HepG2 (cell line): Measurements from ENCODE around the gene KIRREL2. TPM values are rescaled to one million over a fixed set of nuclear protein-coding genes. Genes with fewer than 3 reads are reported as not detected.

Experiments used
- ATAC-seq: fragments of 200-7000 bp; cut with Tn5 transposase; 3 replicates; pipeline ENCODE4 v1.9.1; 2020; ENCODE audit warnings: mild to moderate bottlenecking, moderate library complexity
- BruUV-seq: library from RNA; stranded (reverse); fragments of 400-500 nt; replicated peaks from 2 replicates; lab custom pipeline; 2021; lab: Mats Ljungman, UMichigan
- CTCF ChIA-PET: fragments of 300-600 bp; formaldehyde crosslinking; extraction: SDS; loops from one replicate; lab custom pipeline; 2021; ENCODE audit warnings: low total read pairs, inconsistent platforms, low intra/inter-chr PET ratio; lab: Yijun Ruan, JAX
- POLR2A ChIA-PET: fragments of 350-600 bp; sonication (Branson Sonifier 250); formaldehyde crosslinking; loops from one replicate; lab custom pipeline; 2020; ENCODE audit warnings: antibody characterized with exemption, inconsistent platforms; lab: Yijun Ruan, JAX
- DNase-seq: peaks from one replicate; pipeline ENCODE4 v3.0.0-alpha.2; 2015; ENCODE audit warnings: low spot score
- FAIRE-seq: peaks from 3 replicates; lab custom pipeline; 2011; peaks lifted over from hg19 to GRCh38; lab: Jason Lieb, UNC
- H2AFZ ChIP-seq: one replicate; pipeline ENCODE4 v1.6.1; 2011; ENCODE audit warnings: low read length, inconsistent platforms
- H3K27ac ChIP-seq: fragments of 300-600 bp; 3 replicates; pipeline ENCODE4 v1.8.0; 2011; ENCODE audit warnings: mixed run types, mild to moderate bottlenecking, mixed read lengths, low read length, inconsistent platforms; ENCODE audit not compliant: insufficient read depth; ENCODE audit errors: extremely low read length
- H3K27me3 ChIP-seq, 2 experiments: fragments of 200-600 bp in 1 of 2; 2 replicates in 1 of 2; 3 replicates in 1 of 2; pipeline versions ENCODE4 v1.6.0 to v1.8.0; 2011; ENCODE audit warnings: low read length in 2 of 2, mild to moderate bottlenecking in 2 of 2, moderate library complexity in 2 of 2, inconsistent platforms in 1 of 2; ENCODE audit not compliant: insufficient read depth in 2 of 2, control insufficient read depth in 1 of 2
- H3K36me3 ChIP-seq, 2 experiments: fragments of 200-600 bp in 1 of 2; replicated peaks in 1 of 2; 2 replicates in 1 of 2; 3 replicates in 1 of 2; pipeline versions ENCODE4 v1.5.1 to v1.8.0; 2011; ENCODE audit warnings: low read length in 2 of 2, inconsistent platforms in 1 of 2; ENCODE audit not compliant: insufficient read depth in 2 of 2, control insufficient read depth in 1 of 2
- H3K4me1 ChIP-seq: 2 replicates; pipeline ENCODE4 v1.5.1; 2012; ENCODE audit warnings: low read length, inconsistent platforms; ENCODE audit not compliant: insufficient read depth
- H3K4me2 ChIP-seq: 2 replicates; pipeline ENCODE4 v1.6.0; 2011; ENCODE audit warnings: low read depth, low read length, inconsistent platforms
- H3K4me3 ChIP-seq, 3 experiments: fragments of 200-600 bp in 1 of 3; sonication (generic), shearing (Covaris generic) in 1 of 3; replicated peaks in 1 of 3; 2 replicates each; pipeline ENCODE4 v1.5.1; 2011 to 2016; ENCODE audit warnings: low read length in 3 of 3, inconsistent platforms in 2 of 3, low read depth in 2 of 3, mild to moderate bottlenecking in 2 of 3, control low read depth in 1 of 3, mixed read lengths in 1 of 3; ENCODE audit not compliant: insufficient read depth in 1 of 3
- H3K79me2 ChIP-seq: one replicate; pipeline ENCODE4 v1.6.1; 2011; ENCODE audit warnings: low read length, inconsistent platforms; ENCODE audit not compliant: insufficient read depth
- H3K9ac ChIP-seq: 2 replicates; pipeline ENCODE4 v1.6.0; 2011; ENCODE audit warnings: mild to moderate bottlenecking, low read depth, low read length, inconsistent platforms; ENCODE audit not compliant: insufficient read depth
- H3K9me3 ChIP-seq: 2 replicates; pipeline ENCODE4 v1.5.1; 2012; ENCODE audit warnings: mild to moderate bottlenecking, low read length
- H4K20me1 ChIP-seq: 2 replicates; pipeline ENCODE4 v1.6.0; 2011; ENCODE audit warnings: inconsistent platforms, mild to moderate bottlenecking, low read length, moderate library complexity; ENCODE audit not compliant: insufficient read depth
- AGO1 ChIP-seq: fragments of 200-400 bp; formaldehyde crosslinking; IDR thresholded peaks from 2 replicates; pipeline ENCODE4 v1.6.1; 2017; ENCODE audit warnings: mild to moderate bottlenecking, low read depth, low read length, moderate library complexity; ENCODE audit not compliant: poor library complexity, severe bottlenecking
- BATF2 ChIP-seq: sonication (generic); formaldehyde crosslinking; IDR thresholded peaks from 2 replicates; pipeline ENCODE4 v1.8.0; 2022; ENCODE audit warnings: mild to moderate bottlenecking, missing genetic modification reagents, moderate library complexity
- EED ChIP-seq: sonication (generic); formaldehyde crosslinking; IDR thresholded peaks from 2 replicates; pipeline ENCODE4 v1.5.0; 2020; ENCODE audit warnings: mild to moderate bottlenecking, missing genetic modification reagents
- HNRNPL ChIP-seq: fragments of 200-400 bp; formaldehyde crosslinking; IDR thresholded peaks from 2 replicates; pipeline ENCODE4 v1.6.1; 2017; ENCODE audit warnings: mild to moderate bottlenecking, low read depth, low read length
- ISX ChIP-seq: sonication (generic); formaldehyde crosslinking; conservative IDR thresholded peaks from 2 replicates; pipeline ENCODE4 v1.5.0; 2020; ENCODE audit warnings: missing genetic modification reagents
- NFKBIZ ChIP-seq: IDR thresholded peaks from 2 replicates; pipeline ENCODE4 v1.6.1; 2018; ENCODE audit warnings: missing genetic modification reagents, missing compliant biosample characterization
- RFX3 ChIP-seq: IDR thresholded peaks from 2 replicates; pipeline ENCODE4 v1.6.1; 2016; ENCODE audit warnings: missing biosample characterization, missing genetic modification reagents
- ZNF510 ChIP-seq: sonication (generic); formaldehyde crosslinking; IDR thresholded peaks from 2 replicates; pipeline ENCODE4 v1.4.0; 2020; ENCODE audit warnings: low read depth, mild to moderate bottlenecking, missing genetic modification reagents
- ZNF597 ChIP-seq: sonication (generic); formaldehyde crosslinking; IDR thresholded peaks from 2 replicates; pipeline ENCODE4 v1.5.0; 2020; ENCODE audit warnings: missing genetic modification reagents
- ZNF605 ChIP-seq: sonication (generic); formaldehyde crosslinking; IDR thresholded peaks from 2 replicates; pipeline ENCODE4 v1.8.0; 2022; ENCODE audit warnings: mild to moderate bottlenecking, missing genetic modification reagents
- ZSCAN25 ChIP-seq: sonication (generic); formaldehyde crosslinking; IDR thresholded peaks from 2 replicates; pipeline ENCODE4 v1.8.0; 2022; ENCODE audit warnings: mild to moderate bottlenecking, missing genetic modification reagents
- WGBS: methylation state at CpG from one replicate; pipeline ENCODE4 v1.1.6; 2017; ENCODE audit warnings: low lambda C conversion rate; 5-methylcytosine and 5-hydroxymethylcytosine counted together
- in situ Hi-C: cut with HindIII; loops from 2 replicates; pipeline ENCODE4 v1.10.0; 2017; ENCODE audit warnings: low pct_unique_long_range_greater_than_20kb; ENCODE audit not compliant: extremely low pct_ligation_motif_present
- intact Hi-C: fragments of 100-400 bp; cut with micrococcal nuclease; formaldehyde crosslinking; loops from one replicate; pipeline ENCODE4 v1.10.0; 2022; ENCODE audit not compliant: unreplicated experiment
- polyA plus RNA-seq, 8 experiments: library from polyadenylated mRNA; depleted of rRNA in 3 of 8; stranded (reverse) in 7 of 8; unstranded in 1 of 8; fragments of >200 nt; fragmentation: Illumina TruSeq in 4 of 8; extraction: Trizol in 4 of 8; gene quantifications; 2 replicates each; pipeline versions ENCODE4 v1.2.1 to v1.2.3, GENCODE V29; 2011 to 2016; ENCODE audit warnings: low read depth in 4 of 8, missing spikeins in 1 of 8, mixed read lengths in 1 of 8; ENCODE audit not compliant: insufficient read depth in 1 of 8
- total RNA-seq, 5 experiments: library from RNA; depleted of rRNA; stranded (reverse); fragments of >200 nt; fragmentation: Illumina TruSeq; extraction: Trizol; gene quantifications; 2 replicates each; pipeline ENCODE4 v1.2.3, GENCODE V29; 2016; ENCODE audit warnings: low read depth in 1 of 5
- TF ChIP-seq, protein P1 (sequence below): sonication (generic); formaldehyde crosslinking; IDR thresholded peaks from 2 replicates; pipeline ENCODE4 v1.5.0; 2020; ENCODE audit warnings: missing genetic modification reagents, mild to moderate bottlenecking, borderline replicate concordance
- TF ChIP-seq, protein P2 (sequence below): sonication (generic); formaldehyde crosslinking; IDR thresholded peaks from 2 replicates; pipeline ENCODE4 v1.4.0; 2020; ENCODE audit warnings: low read depth, missing genetic modification reagents
- TF ChIP-seq, protein P3 (sequence below): sonication (generic); formaldehyde crosslinking; IDR thresholded peaks from 2 replicates; pipeline ENCODE4 v1.5.1; 2020; ENCODE audit warnings: mild to moderate bottlenecking, moderate library complexity, missing genetic modification reagents

Gene KIRREL2
- total and polyA plus RNA-seq, 2 of the 13 experiments (the other 11 are each of a cell fraction or from before 2014, with no cell fraction given): 0.18 to 2.4 TPM

GRCh38 chr19:35828692-35829301 lies 27.9 kb upstream of the KIRREL2 start:
- WGBS: 11% methylated on average over 6 of the region's 12 CpGs
- H3K4me3 ChIP-seq: no peak overlapping the region
- H3K79me2 ChIP-seq: no peaks in the 10 kb centered on the region
- peaks cover 6% of the 10 kb centered on the region; the same call in 1 of the 2 replicates for H3K4me1 ChIP-seq
- no peak overlapping the region for H3K27ac ChIP-seq
- H3K9me3 ChIP-seq: no peaks in the 10 kb centered on the region
- CTCF ChIA-PET: no interaction called here
- H3K27me3 ChIP-seq: peaks cover 0 to 25% of the 10 kb centered on the region in 2 experiments; a peak in 2 of 5 replicates
- ATAC-seq: peak; percentile 94
- no peak overlapping the region for H3K9ac ChIP-seq
- H3K36me3 ChIP-seq: no peaks in the 10 kb centered on the region
- no TSS peak for BruUV-seq
- peak; percentile 66 for DNase-seq
- no peak overlapping the region for H3K4me2 ChIP-seq
- H4K20me1 ChIP-seq: 0 out of 2 replicates have a peak, but pooled peaks cover 2% of the 10 kb centered on the region
- intact Hi-C loops (loop anchor here (1.0 kb wide), 1 partner anchor 51 kb away; no protein-coding TSS in a partner anchor), in situ Hi-C loops (no loop called here)
- no peak overlapping the region for H2AFZ ChIP-seq
- FAIRE-seq: peak; percentile 71
- POLR2A ChIA-PET: interaction anchor here (0.6 kb wide), 1 partner anchor 88 kb away, joined by 3 read pairs; no protein-coding TSS in a partner anchor
- TF ChIP-seq EED (CRISPR knock-in tag) (no peak; the same call in 1 of the 2 replicates), RFX3 (CRISPR knock-in tag) (peak; percentile 48; the same call in 1 of the 2 replicates), ZNF510 (CRISPR knock-in tag) (0 out of 2 replicates have a peak, but pooled peaks have one; percentile 57), ISX (peak; percentile 92; the same call in 1 of the 2 replicates), ZSCAN25 (CRISPR knock-in tag) (peak; percentile 79; the same call in 1 of the 2 replicates), ZNF605 (CRISPR knock-in tag) (peak; percentile 77; the same call in 1 of the 2 replicates), BATF2 (peak; percentile 77; the same call in 1 of the 2 replicates), NFKBIZ (peak; percentile 97), HNRNPL (no peak), AGO1 (no peak), ZNF597 (CRISPR knock-in tag) (no peak)
- TF ChIP-seq, protein P1, sequence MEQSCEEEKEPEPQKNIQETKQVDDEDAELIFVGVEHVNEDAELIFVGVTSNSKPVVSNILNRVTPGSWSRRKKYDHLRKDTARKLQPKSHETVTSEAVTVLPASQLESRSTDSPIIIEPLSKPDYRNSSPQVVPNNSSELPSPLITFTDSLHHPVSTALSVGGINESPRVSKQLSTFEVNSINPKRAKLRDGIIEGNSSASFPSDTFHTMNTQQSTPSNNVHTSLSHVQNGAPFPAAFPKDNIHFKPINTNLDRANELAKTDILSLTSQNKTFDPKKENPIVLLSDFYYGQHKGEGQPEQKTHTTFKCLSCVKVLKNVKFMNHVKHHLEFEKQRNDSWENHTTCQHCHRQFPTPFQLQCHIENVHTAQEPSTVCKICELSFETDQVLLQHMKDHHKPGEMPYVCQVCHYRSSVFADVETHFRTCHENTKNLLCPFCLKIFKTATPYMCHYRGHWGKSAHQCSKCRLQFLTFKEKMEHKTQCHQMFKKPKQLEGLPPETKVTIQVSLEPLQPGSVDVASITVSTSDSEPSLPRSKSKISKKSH (CRISPR knock-in tag): peak; percentile 90; the same call in 1 of the 2 replicates
- TF ChIP-seq, protein P2, sequence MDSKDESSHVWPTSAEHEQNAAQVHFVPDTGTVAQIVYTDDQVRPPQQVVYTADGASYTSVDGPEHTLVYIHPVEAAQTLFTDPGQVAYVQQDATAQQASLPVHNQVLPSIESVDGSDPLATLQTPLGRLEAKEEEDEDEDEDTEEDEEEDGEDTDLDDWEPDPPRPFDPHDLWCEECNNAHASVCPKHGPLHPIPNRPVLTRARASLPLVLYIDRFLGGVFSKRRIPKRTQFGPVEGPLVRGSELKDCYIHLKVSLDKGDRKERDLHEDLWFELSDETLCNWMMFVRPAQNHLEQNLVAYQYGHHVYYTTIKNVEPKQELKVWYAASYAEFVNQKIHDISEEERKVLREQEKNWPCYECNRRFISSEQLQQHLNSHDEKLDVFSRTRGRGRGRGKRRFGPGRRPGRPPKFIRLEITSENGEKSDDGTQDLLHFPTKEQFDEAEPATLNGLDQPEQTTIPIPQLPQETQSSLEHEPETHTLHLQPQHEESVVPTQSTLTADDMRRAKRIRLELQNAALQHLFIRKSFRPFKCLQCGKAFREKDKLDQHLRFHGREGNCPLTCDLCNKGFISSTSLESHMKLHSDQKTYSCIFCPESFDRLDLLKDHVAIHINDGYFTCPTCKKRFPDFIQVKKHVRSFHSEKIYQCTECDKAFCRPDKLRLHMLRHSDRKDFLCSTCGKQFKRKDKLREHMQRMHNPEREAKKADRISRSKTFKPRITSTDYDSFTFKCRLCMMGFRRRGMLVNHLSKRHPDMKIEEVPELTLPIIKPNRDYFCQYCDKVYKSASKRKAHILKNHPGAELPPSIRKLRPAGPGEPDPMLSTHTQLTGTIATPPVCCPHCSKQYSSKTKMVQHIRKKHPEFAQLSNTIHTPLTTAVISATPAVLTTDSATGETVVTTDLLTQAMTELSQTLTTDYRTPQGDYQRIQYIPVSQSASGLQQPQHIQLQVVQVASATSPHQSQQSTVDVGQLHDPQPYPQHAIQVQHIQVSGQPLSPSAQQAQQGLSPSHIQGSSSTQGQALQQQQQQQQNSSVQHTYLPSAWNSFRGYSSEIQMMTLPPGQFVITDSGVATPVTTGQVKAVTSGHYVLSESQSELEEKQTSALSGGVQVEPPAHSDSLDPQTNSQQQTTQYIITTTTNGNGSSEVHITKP (CRISPR knock-in tag): peak; percentile 79; the same call in 1 of the 2 replicates
- TF ChIP-seq, protein P3, sequence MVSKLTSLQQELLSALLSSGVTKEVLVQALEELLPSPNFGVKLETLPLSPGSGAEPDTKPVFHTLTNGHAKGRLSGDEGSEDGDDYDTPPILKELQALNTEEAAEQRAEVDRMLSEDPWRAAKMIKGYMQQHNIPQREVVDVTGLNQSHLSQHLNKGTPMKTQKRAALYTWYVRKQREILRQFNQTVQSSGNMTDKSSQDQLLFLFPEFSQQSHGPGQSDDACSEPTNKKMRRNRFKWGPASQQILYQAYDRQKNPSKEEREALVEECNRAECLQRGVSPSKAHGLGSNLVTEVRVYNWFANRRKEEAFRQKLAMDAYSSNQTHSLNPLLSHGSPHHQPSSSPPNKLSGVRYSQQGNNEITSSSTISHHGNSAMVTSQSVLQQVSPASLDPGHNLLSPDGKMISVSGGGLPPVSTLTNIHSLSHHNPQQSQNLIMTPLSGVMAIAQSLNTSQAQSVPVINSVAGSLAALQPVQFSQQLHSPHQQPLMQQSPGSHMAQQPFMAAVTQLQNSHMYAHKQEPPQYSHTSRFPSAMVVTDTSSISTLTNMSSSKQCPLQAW: 0 out of 2 replicates have a peak, but pooled peaks have one; percentile 27
